Spinal cord (tissue), 10 donors: ENCODE measurements around the gene GNPDA1. TPM values are rescaled to one million over a fixed set of nuclear protein-coding genes. Genes with fewer than 3 reads are reported as not detected.

Experiments
- DNase-seq, 6 donors: peaks; one replicate each; pipeline versions ENCODE4 v3.0.0 to v3.0.0-alpha.2; 2013 to 2015; ENCODE audit warnings: low spot score in 6 of 6, low read depth in 4 of 6
- H3K27ac ChIP-seq: one replicate; pipeline ENCODE4 v1.5.1; 2013; ENCODE audit warnings: low read depth, low read length, control low read depth
- H3K27me3 ChIP-seq: one replicate; pipeline ENCODE4 v1.6.1; 2013; ENCODE audit warnings: low read length; ENCODE audit not compliant: control insufficient read depth, insufficient read depth
- H3K36me3 ChIP-seq: one replicate; pipeline ENCODE4 v1.6.1; 2013; ENCODE audit warnings: low read length; ENCODE audit not compliant: control insufficient read depth, insufficient read depth
- H3K4me1 ChIP-seq: one replicate; pipeline ENCODE4 v1.6.1; 2013; ENCODE audit warnings: low read length; ENCODE audit not compliant: control insufficient read depth, insufficient read depth
- H3K4me3 ChIP-seq: one replicate; pipeline ENCODE4 v1.5.1; 2013; ENCODE audit warnings: low read depth, low read length, control low read depth
- H3K9me3 ChIP-seq: one replicate; pipeline ENCODE4 v1.6.1; 2013; ENCODE audit warnings: low read length; ENCODE audit not compliant: control insufficient read depth, insufficient read depth
- WGBS: methylation state at CpG from one replicate; pipeline ENCODE4 v1.1.5; 2013; ENCODE audit warnings: missing lambda C conversion rate; ENCODE audit not compliant: insufficient coverage; 5-methylcytosine and 5-hydroxymethylcytosine counted together
- polyA plus RNA-seq, 2 donors: library from polyadenylated mRNA; unstranded; fragments of 120-200 nt; gene quantifications; one replicate each; pipeline ENCODE4 v1.2.1, GENCODE V29; 2013; ENCODE audit not compliant: insufficient read length in 2 of 2
- total RNA-seq, 2 donors: library from RNA; depleted of rRNA in 1 of 2; stranded (reverse); fragments of 120-200 nt in 1 of 2; fragments of >200 nt in 1 of 2; gene quantifications; one replicate each; pipeline versions ENCODE4 v1.2.3 to v1.2.4, GENCODE V29; 2013 to 2014
- donor health status: healthy.

The GNPDA1 gene
- total and polyA plus RNA-seq, 4 donors: 26.8 to 45.0 (median 37.7) TPM

DNA sequence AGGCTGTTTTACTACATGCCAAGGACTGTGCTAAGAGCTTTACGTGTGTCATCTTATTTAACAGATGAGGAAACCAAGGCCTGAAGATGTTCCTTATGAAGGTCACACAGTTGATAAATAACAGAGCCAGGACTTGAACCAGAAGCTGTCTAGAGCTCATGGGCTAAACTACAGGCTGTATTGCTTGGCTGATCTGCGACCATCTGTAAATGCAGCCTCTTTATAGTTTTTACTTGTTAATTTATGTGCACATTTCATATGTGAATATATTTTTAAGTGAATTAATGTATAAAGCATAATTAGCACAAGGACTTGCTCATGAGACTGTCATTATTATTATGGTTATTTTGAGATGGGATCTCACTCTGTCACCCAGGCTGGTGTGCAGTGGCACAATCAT lies 19.3 kb upstream of the GNPDA1 start:
- Histone ChIP-seq H3K4me3 (no peak overlapping the region), H3K27me3 (no peaks in the 10 kb centered on the region), H3K36me3 (no peaks in the 10 kb centered on the region), H3K4me1 (no peaks in the 10 kb centered on the region), H3K9me3 (no peaks in the 10 kb centered on the region), H3K27ac (no peak overlapping the region)
- no peak for DNase-seq
- 80% methylated on average over 1 of the region's 2 CpGs for WGBS

DNA sequence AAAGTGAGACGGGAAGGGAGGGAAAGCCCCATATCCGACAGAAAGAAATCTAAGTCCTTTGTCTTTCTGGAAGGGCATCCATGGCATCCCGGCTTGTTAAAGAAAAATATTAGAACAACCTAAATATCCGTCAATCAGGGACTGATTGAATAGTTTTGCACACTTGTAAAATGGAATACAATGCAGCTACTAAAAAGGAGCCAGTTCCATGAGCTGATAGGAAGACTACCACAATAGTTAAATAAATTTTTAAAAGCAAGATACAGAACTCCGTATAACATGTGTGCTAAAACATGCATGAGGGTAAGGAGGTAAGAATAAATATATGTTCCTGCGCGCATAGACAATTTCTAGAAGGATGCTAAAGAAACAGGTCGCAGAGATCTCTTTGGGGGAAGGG lies 12.8 kb upstream of the GNPDA1 start:
- no peak for DNase-seq
- no peaks in the 10 kb centered on the region for H3K4me1 ChIP-seq
- no peak overlapping the region for H3K27ac ChIP-seq
- no peaks in the 10 kb centered on the region for H3K9me3 ChIP-seq
- H3K27me3 ChIP-seq: no peaks in the 10 kb centered on the region
- no peak overlapping the region for H3K4me3 ChIP-seq
- H3K36me3 ChIP-seq: no peaks in the 10 kb centered on the region
- WGBS: 100% methylated on average over 2 of the region's 8 CpGs

DNA sequence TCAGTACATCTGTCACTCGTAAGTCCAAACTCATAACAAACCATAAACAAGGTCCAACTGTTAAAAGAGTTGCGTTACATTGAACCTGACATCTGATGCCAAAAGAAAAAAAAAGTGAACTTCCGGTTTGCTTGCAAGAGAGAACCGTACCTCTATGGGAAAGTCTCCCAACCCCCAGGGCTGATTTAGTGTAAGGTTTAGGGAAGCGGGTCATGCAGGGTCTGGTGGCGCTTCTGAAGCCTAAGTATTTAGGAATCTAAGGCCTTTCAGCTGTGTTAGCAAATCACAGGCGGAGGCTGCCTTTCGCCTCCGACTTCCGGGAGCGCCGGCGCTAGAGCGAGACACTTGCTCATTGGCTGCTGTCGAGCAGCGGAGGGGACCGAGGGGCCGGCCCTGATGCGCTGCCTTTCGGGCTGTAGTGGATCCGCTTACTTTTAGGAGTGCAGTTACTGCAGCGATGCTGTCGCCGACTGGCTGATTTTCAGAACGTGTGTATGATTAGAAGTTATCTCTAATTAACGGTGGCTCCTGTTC lies 12.0 kb upstream of the GNPDA1 start:
- peak; percentile 62 to 96 (median 78) for DNase-seq
- WGBS: under 1% methylated on average over 21 of the region's 26 CpGs
- peak overlapping the region; percentile 60 for H3K4me3 ChIP-seq
- peak overlapping the region; percentile 91 for H3K27ac ChIP-seq
- H3K36me3 ChIP-seq: no peaks in the 10 kb centered on the region
- no peaks in the 10 kb centered on the region for H3K27me3 ChIP-seq
- no peaks in the 10 kb centered on the region for H3K4me1 ChIP-seq
- no peaks in the 10 kb centered on the region for H3K9me3 ChIP-seq

GRCh38 chr5:142023836-142024235 lies 11.0 kb upstream of the GNPDA1 start:
- Histone ChIP-seq H3K27ac (no peak overlapping the region), H3K36me3 (no peaks in the 10 kb centered on the region), H3K4me3 (no peak overlapping the region), H3K27me3 (no peaks in the 10 kb centered on the region), H3K9me3 (no peaks in the 10 kb centered on the region), H3K4me1 (no peaks in the 10 kb centered on the region)
- no peak for DNase-seq
- no CpG with 5 or more reads among the region's 6 CpGs for WGBS

DNA sequence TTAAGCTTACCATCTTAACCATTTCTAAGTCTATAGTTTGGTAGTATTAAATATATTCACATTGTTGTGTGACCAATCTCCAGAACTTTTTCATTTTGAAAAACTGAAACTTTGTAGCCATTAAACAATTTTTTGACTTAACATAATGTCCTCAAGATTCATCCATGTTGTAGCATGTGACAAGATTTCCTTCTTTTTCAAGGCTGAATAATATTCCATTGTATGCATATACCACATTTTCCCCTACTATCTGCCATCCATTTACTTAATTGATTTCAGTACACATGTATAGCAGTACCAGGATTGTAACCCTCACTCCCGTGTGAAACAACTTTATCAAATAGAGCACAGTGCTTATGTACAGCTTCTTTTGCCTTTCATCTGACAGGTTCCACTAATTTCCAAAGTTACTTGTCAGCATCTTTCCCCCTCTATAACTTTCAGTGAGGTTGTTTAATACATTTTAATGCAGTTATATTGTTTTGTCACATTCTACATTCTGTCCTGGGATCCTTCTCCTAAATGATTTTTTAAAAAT lies 7.4 kb upstream of the GNPDA1 start:
- DNase-seq: no peak
- Histone ChIP-seq H3K9me3 (no peaks in the 10 kb centered on the region), H3K27ac (no peak overlapping the region), H3K27me3 (no peaks in the 10 kb centered on the region), H3K4me1 (no peaks in the 10 kb centered on the region), H3K36me3 (no peaks in the 10 kb centered on the region), H3K4me3 (no peak overlapping the region)
- WGBS: no CpG with 5 or more reads among the region's 1 CpG

DNA sequence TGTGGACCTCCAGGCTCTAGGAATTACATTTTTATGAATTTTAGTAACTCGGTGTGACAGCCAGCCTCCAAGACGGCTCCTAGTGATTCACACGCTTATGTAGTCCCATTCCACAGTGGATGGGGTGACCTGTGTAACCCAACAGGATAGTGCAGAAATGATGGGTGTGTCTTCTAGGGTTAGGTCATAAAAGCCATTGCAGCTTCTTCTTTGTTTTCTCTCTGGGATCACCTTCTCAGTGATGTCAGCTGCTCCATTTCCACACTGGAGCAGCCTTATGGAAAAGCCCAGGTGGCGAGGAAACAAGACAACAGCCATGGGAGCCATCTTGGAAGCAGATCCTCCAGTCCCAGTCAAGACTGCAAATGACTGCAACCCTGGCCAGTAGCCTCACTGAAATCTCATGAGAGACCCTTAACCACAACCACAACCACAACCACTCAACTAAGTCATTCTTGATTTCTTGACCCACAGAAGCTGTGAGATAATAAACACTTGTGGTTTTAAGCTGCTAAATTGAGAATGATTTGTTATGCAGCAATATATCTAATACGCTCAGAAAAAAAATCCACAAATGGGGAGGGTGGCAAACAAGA lies 5.1 kb upstream of the GNPDA1 start:
- 62% methylated on average over 4 of the region's 5 CpGs for WGBS
- Histone ChIP-seq H3K4me1 (peaks cover 3% of the 10 kb centered on the region), H3K36me3 (no peaks in the 10 kb centered on the region), H3K27me3 (no peaks in the 10 kb centered on the region), H3K4me3 (no peak overlapping the region), H3K9me3 (no peaks in the 10 kb centered on the region), H3K27ac (no peak overlapping the region)
- no peak for DNase-seq

- Histone ChIP-seq H3K4me1 (peaks cover 15% of the 10 kb centered on the region), H3K27me3 (no peaks in the 10 kb centered on the region), H3K36me3 (no peaks in the 10 kb centered on the region), H3K4me3 (no peak overlapping the region), H3K9me3 (no peaks in the 10 kb centered on the region), H3K27ac (no peak overlapping the region)
- no peak for DNase-seq
- WGBS: 90% methylated on average over 2 of the region's 4 CpGs
Observed at GRCh38 chr5:142016556-142016955, 3.7 kb upstream of the GNPDA1 start.

DNA sequence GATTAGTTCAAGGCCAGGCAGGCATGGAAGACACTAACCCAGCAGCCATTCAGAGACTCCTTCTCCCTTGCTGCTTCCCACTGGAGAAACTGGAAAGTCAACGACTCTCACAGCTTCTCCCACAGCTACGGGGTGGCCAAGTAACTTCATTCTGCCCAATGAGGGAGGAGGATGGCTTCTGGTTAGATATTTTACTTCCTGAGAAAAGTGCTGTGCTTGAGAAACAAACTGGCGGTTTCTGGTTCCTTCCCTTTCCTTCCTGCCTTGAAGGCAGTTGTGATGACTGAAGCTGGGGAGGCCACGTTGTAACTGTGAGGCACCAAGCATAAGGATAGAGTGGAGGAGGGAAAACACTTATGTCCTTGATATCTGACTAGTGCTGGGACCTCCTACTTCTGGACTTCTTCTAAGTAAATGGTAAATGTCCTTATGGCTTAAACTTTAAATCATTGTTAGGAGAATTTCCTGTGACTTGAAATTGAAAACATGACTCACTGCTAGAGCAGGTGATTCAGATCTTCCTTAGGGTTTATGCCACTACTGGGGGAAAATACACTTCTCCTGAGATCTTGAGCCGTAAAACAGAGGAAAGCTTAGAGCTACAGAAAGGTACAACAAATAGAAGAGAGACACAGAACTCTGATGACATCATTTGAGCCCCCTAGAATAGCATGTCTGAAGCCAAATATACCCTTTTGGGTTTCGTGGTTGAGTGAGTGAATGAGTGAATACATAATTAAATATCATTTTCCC lies 3.1 kb upstream of the GNPDA1 start:
- no peaks in the 10 kb centered on the region for H3K9me3 ChIP-seq
- no peak overlapping the region for H3K4me3 ChIP-seq
- no peaks in the 10 kb centered on the region for H3K27me3 ChIP-seq
- no peak for DNase-seq
- H3K27ac ChIP-seq: no peak overlapping the region
- peaks cover 15% of the 10 kb centered on the region for H3K4me1 ChIP-seq
- 85% methylated on average over 2 of the region's 6 CpGs for WGBS
- H3K36me3 ChIP-seq: no peaks in the 10 kb centered on the region

DNA sequence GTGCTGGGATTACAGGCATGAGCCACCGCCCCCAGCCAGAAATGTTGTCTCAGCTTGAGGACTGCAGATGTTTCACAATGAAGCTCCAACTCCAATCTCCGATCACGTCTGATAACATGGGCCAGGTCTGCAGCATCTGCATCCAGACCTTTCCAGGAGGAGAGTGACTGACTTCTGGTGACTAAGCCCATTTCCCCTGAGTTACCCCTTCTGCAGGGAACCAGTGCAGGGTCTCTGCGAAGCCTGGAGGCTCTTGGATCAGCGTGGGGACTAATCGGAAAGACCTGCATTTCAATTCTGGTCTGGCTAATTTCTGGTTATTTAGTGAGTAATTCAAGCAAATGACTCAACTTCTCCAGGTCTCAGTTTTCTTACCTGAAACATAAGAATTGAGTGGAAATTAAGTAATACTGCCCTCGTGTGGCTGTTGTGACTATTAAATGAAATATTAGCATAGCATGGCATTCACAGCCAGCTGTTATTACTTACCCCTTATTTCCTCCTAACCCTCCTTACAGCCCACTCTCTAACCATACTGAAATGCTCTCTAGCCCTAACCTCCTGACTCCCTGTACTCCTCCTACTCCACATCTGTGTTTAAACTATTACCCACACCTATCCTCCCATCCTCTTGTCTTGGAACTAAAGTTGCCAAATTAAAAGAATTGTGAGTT lies 2.2 kb upstream of the GNPDA1 start:
- H3K27ac ChIP-seq: no peak overlapping the region
- H3K9me3 ChIP-seq: no peaks in the 10 kb centered on the region
- H3K4me1 ChIP-seq: peaks cover 15% of the 10 kb centered on the region
- H3K36me3 ChIP-seq: peaks cover 4% of the 10 kb centered on the region
- H3K4me3 ChIP-seq: no peak overlapping the region
- 81% methylated on average over 6 of the region's 7 CpGs for WGBS
- H3K27me3 ChIP-seq: no peaks in the 10 kb centered on the region
- DNase-seq: peak in 4 of 6 donors; percentile 32 to 81 (median 48)
